Osteocyte (in vitro differentiated cells): ENCODE measurements around the gene VWA3B. TPM values are rescaled to one million over a fixed set of nuclear protein-coding genes. Genes with fewer than 3 reads are reported as not detected.

Experiments
- DNase-seq: peaks from one replicate; pipeline ENCODE4 v3.0.0; 2021; ENCODE audit warnings: mixed read lengths; ENCODE audit not compliant: unreplicated experiment; ENCODE audit errors: extremely low spot score
- H3K27ac Mint-ChIP-seq: one replicate; pipeline ENCODE4 v1.8.0; 2021; ENCODE audit warnings: mild to moderate bottlenecking, mixed read lengths; ENCODE audit not compliant: unreplicated experiment
- H3K27me3 Mint-ChIP-seq: one replicate; pipeline ENCODE4 v1.8.0; 2021; ENCODE audit warnings: mixed read lengths; ENCODE audit not compliant: unreplicated experiment
- H3K36me3 Mint-ChIP-seq: one replicate; pipeline ENCODE4 v1.8.0; 2021; ENCODE audit warnings: mixed read lengths; ENCODE audit not compliant: unreplicated experiment
- H3K4me1 Mint-ChIP-seq: one replicate; pipeline ENCODE4 v1.8.0; 2021; ENCODE audit warnings: mixed read lengths; ENCODE audit not compliant: unreplicated experiment
- H3K4me3 Mint-ChIP-seq: one replicate; pipeline ENCODE4 v1.8.0; 2021; ENCODE audit warnings: mild to moderate bottlenecking, moderate library complexity, mixed read lengths; ENCODE audit not compliant: unreplicated experiment
- H3K9me3 Mint-ChIP-seq: one replicate; pipeline ENCODE4 v1.8.0; 2021; ENCODE audit warnings: mixed read lengths; ENCODE audit not compliant: unreplicated experiment
- CTCF ChIP-seq: fragments of 200-600 bp; sonication (generic); IDR thresholded peaks from 2 replicates; pipeline ENCODE4 v1.5.0; 2021; ENCODE audit warnings: antibody characterized with exemption, mild to moderate bottlenecking, moderate library complexity
- total RNA-seq: library from RNA; stranded (reverse); gene quantifications from 2 replicates; pipeline ENCODE4 v1.2.1, GENCODE V29; 2021

The VWA3B gene
- total RNA-seq, 1 donor from 2014 or later: not detected

- Mint-ChIP-seq H3K27ac (no peak overlapping the region), H3K9me3 (no peaks in the 10 kb centered on the region), H3K4me1 (no peaks in the 10 kb centered on the region), H3K4me3 (no peak overlapping the region), H3K27me3 (peaks cover 12% of the 10 kb centered on the region), H3K36me3 (no peaks in the 10 kb centered on the region)
- no peak for DNase-seq
- no peak for TF ChIP-seq CTCF
Measured at GRCh38 chr2:98060277-98060676, 26.7 kb upstream of the VWA3B start.

- Mint-ChIP-seq H3K27ac (no peak overlapping the region), H3K4me3 (no peak overlapping the region), H3K36me3 (no peaks in the 10 kb centered on the region), H3K9me3 (no peaks in the 10 kb centered on the region), H3K4me1 (no peaks in the 10 kb centered on the region), H3K27me3 (peaks cover 12% of the 10 kb centered on the region)
- DNase-seq: no peak
- TF ChIP-seq CTCF: no peak
Measured at GRCh38 chr2:98063291-98063854, 23.6 kb upstream of the VWA3B start.

GRCh38 chr2:98065808-98066207 lies 21.2 kb upstream of the VWA3B start:
- DNase-seq: no peak
- Mint-ChIP-seq H3K36me3 (no peaks in the 10 kb centered on the region), H3K27ac (no peak overlapping the region), H3K9me3 (no peaks in the 10 kb centered on the region), H3K27me3 (peaks cover 16% of the 10 kb centered on the region), H3K4me1 (no peaks in the 10 kb centered on the region), H3K4me3 (no peak overlapping the region)
- TF ChIP-seq CTCF: no peak

GRCh38 chr2:98067160-98067559 lies 19.8 kb upstream of the VWA3B start:
- TF ChIP-seq CTCF: no peak
- no peak for DNase-seq
- Mint-ChIP-seq H3K4me1 (no peaks in the 10 kb centered on the region), H3K9me3 (no peaks in the 10 kb centered on the region), H3K36me3 (no peaks in the 10 kb centered on the region), H3K27me3 (peaks cover 16% of the 10 kb centered on the region), H3K27ac (no peak overlapping the region), H3K4me3 (no peak overlapping the region)

GRCh38 chr2:98070081-98070480 lies 16.9 kb upstream of the VWA3B start:
- no peaks in the 10 kb centered on the region for H3K4me1 Mint-ChIP-seq
- H3K27ac Mint-ChIP-seq: no peak overlapping the region

More at GRCh38 chr2:98070081-98070480, 16.9 kb upstream of the VWA3B start:
- Mint-ChIP-seq H3K4me3 (no peak overlapping the region), H3K27me3 (peaks cover 15% of the 10 kb centered on the region), H3K36me3 (no peaks in the 10 kb centered on the region), H3K9me3 (peaks cover 13% of the 10 kb centered on the region)
- no peak for TF ChIP-seq CTCF
- no peak for DNase-seq
